Heart left ventricle (tissue), 13 donors: ENCODE data around the gene GPR152.

Source experiments
- CTCF ChIP-seq, 12 donors: fragments of 200-600 bp; sonication (generic) in 4 of 12; IDR thresholded peaks; one replicate each; pipeline versions ENCODE4 v1.5.0 to v1.8.0; 2018 to 2022; ENCODE audit warnings: antibody characterized with exemption in 12 of 12, mild to moderate bottlenecking in 5 of 12
- POLR2A ChIP-seq, 2 donors: fragments of 450-650 bp; IDR thresholded peaks; one replicate each; pipeline ENCODE4 v1.6.1; 2017; ENCODE audit warnings: antibody characterized with exemption in 2 of 2, mild to moderate bottlenecking in 2 of 2, moderate library complexity in 2 of 2
- donor health status: ischemic (EF 13 %, LVEDD 7.1; RV severe dilation, severe dysfunction).
- donor health status: DM: no; HTN: yes; CAD: no.
- donor health status: DM: no; HTN: no; CAD: no.
- donor health status: ischemic (EF 25% LVEDD 6.9; RV normal size, moderate dysfunction).
- donor health status: ischemic (EF 25% LVEDD 5.7; RV mildly dilated, moderate dysfunction).
- donor health status: ischemic (EF 35%, LVEDD 5.7; RV mildly dilated, moderate dysfunction).
- donor health status: nonischemic (EF 11% LVEDD 7.7; RV severe dilation, severe dysfunction).
- donor health status: DM: yes; HTN: yes; CAD: no.
- donor health status: PGD.
- donor health status: ischemic (EF 29% LVEDD 5.4; RV normal size, mild dysfunction).
- donor health status: nonischemic (EF 23%, LVEDD 6.1; RV moderate dilation, normal function).

DNA sequence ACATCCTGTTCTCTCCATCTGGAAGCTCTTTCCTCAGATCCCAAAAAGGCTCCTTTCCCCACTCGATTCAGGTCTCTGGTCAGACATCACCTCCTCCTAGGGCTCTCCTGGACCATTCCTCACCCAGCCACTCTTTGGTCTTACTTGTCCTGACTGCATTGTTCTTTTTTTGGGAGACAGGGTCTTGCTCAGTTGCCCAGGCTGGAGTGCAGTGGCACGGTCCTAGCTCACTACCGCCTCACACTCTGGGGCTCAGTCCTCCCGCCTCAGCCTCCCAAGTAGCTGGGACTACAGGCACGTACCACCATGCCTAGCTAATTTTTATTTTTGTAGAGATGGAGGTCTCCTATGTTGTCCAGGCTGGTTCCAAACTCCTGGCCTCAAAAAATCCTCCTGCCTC lies 7.0 kb downstream of the GPR152 start:
- TF ChIP-seq CTCF (IDR thresholded peaks at IDR 0.05) = no peak
- TF ChIP-seq POLR2A (IDR thresholded peaks at IDR 0.05) = no peak
